ENCODE measurements around the gene RIPK4. TPM values are rescaled to one million over a fixed set of nuclear protein-coding genes. Genes with fewer than 3 reads are reported as not detected.
A peak's percentile ranks its signal among the peaks of the same experiment; 100 is the strongest.

The RIPK4 gene
- total RNA-seq, 1 experiment from 2014 or later: 24.1 TPM

DNA sequence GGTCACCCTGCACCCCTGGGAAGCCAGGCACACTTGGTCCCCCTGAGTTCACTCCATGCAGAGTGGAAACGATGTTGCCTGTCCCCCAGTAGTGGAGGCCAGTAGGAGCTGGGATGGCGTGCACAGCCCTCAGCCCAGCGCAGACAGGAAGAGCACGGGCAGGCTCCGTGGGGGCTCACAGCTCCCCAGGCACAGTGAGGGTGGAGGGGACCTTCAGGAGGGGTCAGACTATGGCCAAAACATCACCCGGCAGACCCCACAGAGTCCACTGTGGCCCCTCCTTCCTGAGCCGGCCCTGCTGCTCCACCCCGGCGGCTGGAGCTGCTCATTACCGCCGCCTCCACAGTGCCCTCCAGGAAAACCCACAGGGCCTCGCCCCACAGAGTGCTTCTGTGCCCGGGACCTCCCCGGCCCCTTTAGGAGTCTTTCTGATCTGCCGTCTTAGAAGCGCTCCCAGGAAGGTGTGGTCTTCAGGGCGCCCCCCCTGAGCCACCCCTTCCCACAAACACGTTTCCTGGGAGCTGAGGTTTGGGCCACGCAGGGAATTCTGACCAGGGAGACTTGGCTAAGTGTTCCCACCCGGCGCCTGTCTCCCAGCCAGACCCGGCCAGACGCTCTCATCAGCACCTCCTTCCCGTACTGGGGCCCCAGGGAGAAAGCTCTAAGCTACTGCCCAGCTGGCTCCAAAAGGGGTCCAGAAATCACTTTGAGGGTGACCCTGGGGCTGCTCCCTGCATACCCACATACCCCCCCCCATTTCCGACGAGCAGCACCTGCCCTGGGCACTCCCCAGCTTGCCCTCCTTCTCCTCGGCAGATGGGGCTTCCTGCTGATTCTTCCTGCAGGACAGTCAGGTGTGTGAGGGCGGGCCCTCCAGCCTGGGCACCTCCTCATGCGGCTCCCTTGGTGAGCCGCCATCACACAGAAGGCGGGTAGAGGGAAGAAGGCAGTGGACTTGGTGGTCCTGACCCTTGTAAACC is 38.8 kb downstream of the RIPK4 start:
- H3K36me3 Mint-ChIP-seq (ENCODE audit: insufficient read depth, unreplicated experiment): no peaks in the 10 kb centered on the region
- H3K27me3 Mint-ChIP-seq (ENCODE audit: insufficient read depth, unreplicated experiment): no peaks in the 10 kb centered on the region
- H3K4me1 ChIP-seq: peaks cover 39% of the 10 kb centered on the region
- no TSS peak for BruUV-seq (replicated peaks)
- no peak overlapping the region for H3K4me3 ChIP-seq (ENCODE audit: low read depth, low read length)
- no peaks in the 10 kb centered on the region for H3K27me3 ChIP-seq (replicated peaks; ENCODE audit: control insufficient read depth, insufficient read depth, low read length)
- POLR2A ChIA-PET: no interaction called here
- H3K4me1 Mint-ChIP-seq (ENCODE audit: low read depth, unreplicated experiment): peaks cover 25% of the 10 kb centered on the region
- CTCF ChIA-PET: interaction anchor here (0.7 to 2.0 kb wide), 5 partner anchors 12 to 116 kb away, joined by 3 to 7 read pairs (median 3); no protein-coding TSS in a partner anchor
- TF ChIP-seq, protein P1, sequence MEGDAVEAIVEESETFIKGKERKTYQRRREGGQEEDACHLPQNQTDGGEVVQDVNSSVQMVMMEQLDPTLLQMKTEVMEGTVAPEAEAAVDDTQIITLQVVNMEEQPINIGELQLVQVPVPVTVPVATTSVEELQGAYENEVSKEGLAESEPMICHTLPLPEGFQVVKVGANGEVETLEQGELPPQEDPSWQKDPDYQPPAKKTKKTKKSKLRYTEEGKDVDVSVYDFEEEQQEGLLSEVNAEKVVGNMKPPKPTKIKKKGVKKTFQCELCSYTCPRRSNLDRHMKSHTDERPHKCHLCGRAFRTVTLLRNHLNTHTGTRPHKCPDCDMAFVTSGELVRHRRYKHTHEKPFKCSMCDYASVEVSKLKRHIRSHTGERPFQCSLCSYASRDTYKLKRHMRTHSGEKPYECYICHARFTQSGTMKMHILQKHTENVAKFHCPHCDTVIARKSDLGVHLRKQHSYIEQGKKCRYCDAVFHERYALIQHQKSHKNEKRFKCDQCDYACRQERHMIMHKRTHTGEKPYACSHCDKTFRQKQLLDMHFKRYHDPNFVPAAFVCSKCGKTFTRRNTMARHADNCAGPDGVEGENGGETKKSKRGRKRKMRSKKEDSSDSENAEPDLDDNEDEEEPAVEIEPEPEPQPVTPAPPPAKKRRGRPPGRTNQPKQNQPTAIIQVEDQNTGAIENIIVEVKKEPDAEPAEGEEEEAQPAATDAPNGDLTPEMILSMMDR (IDR thresholded peaks at IDR 0.05; ENCODE audit: insufficient read depth in 1 of 2, low read depth in 1 of 2, low read length in 1 of 2, severe bottlenecking in 1 of 2, unreplicated experiment in 1 of 2): no peak
- peaks cover 4% of the 10 kb centered on the region; the same call in 1 of the 2 replicates for H3K9me3 ChIP-seq
- peak overlapping the region; percentile 3 for H3K27ac Mint-ChIP-seq (ENCODE audit: unreplicated experiment)
- H3K36me3 ChIP-seq (ENCODE audit: control insufficient read depth, insufficient read depth, low read length): no peaks in the 10 kb centered on the region
- H3K9me3 Mint-ChIP-seq (ENCODE audit: unreplicated experiment): peaks cover 22% of the 10 kb centered on the region
- DNase-seq: no peak
- no peak overlapping the region for H3K4me3 Mint-ChIP-seq (ENCODE audit: unreplicated experiment)
- intact Hi-C loops (cut with micrococcal nuclease; ENCODE audit: unreplicated experiment): loop anchor here (1.0 kb wide), 1 partner anchor 50 kb away; no protein-coding TSS in a partner anchor

DNA sequence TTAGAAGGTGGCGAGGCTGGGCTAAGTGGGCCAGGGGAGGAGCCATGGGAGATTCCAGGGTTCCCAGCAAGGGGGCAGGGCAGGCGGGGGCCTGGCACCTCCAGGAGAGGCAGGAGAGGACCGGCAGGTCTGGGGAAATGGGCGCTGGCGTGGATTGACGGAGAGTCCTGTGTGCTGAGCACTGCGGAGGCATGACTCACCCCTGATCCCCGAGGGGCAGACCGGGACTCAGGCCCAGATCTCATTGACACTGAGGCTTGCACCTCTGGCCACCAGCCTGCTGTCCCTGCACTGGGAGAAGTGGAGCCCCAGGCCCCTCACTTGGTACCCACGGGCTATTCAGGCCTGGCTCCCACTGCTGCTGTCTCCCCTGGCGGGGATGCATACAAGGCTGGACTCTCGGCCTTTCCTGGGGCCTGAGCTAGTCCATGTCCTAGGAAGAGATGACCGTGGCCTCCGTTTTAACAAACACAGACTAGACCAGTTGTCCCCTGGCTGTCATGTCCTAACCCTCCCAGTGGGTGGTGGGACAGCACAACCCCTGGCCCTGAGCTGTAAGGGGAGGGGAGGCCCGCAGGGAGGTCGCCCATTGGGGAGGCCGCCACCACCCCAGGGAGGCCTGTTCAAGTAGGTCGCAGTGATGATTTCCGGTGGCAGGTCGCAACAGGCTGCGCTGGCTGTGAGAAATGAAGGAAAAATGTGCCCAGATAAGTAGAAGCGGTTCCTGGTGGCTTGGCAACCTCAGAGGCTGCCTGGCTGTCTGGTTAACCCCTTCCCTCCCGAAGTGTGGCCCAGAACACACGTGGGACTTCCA is 39.7 kb downstream of the RIPK4 start:
- Mint-ChIP-seq H3K27ac (ENCODE audit: unreplicated experiment) (peak overlapping the region; percentile 3), H3K4me3 (ENCODE audit: unreplicated experiment) (no peak overlapping the region), H3K27me3 (ENCODE audit: insufficient read depth, unreplicated experiment) (no peaks in the 10 kb centered on the region), H3K9me3 (ENCODE audit: unreplicated experiment) (peaks cover 13% of the 10 kb centered on the region), H3K36me3 (ENCODE audit: insufficient read depth, unreplicated experiment) (no peaks in the 10 kb centered on the region), H3K4me1 (ENCODE audit: low read depth, unreplicated experiment) (peaks cover 25% of the 10 kb centered on the region)
- Histone ChIP-seq H3K27me3 (replicated peaks; ENCODE audit: control insufficient read depth, insufficient read depth, low read length) (no peaks in the 10 kb centered on the region), H3K9me3 (no peaks in the 10 kb centered on the region; the same call in 1 of the 2 replicates), H3K4me1 (peaks cover 39% of the 10 kb centered on the region), H3K36me3 (ENCODE audit: control insufficient read depth, insufficient read depth, low read length) (no peaks in the 10 kb centered on the region), H3K4me3 (ENCODE audit: low read depth, low read length) (no peak overlapping the region)
- intact Hi-C loops (cut with micrococcal nuclease; ENCODE audit: unreplicated experiment): loop anchor here (1.0 kb wide), 1 partner anchor 51 kb away; no protein-coding TSS in a partner anchor
- peak; percentile 49 to 66 for DNase-seq
- ChIA-PET CTCF (interaction anchor here (0.7 to 2.0 kb wide), 4 partner anchors 11 to 115 kb away, joined by 3 to 7 read pairs (median 3); no protein-coding TSS in a partner anchor), POLR2A (no interaction called here)
- TF ChIP-seq, protein P1 (IDR thresholded peaks at IDR 0.05; ENCODE audit: insufficient read depth in 1 of 2, low read depth in 1 of 2, low read length in 1 of 2, severe bottlenecking in 1 of 2, unreplicated experiment in 1 of 2): peak in 1 of 2 experiments; percentile 25
- BruUV-seq (replicated peaks): no TSS peak

DNA sequence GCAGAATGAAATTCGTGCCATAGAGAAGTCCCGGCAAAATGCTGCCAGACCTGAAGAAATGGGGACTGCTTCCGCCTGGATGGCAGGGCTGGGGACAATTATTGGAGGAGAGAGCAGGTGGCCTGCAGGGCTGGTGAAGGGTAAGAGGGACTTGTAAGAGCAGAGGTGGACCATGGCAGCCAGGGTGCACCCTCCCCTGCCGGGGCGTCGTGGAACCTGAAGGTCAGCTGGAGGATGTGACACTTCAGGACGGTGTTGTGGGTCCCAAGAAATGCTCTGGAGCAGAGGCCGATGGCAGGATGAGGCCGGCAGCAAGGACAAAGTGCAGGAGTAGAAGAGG is 40.3 kb downstream of the RIPK4 start:
- intact Hi-C loops (cut with micrococcal nuclease; ENCODE audit: unreplicated experiment): no loop called here
- POLR2A ChIA-PET: no interaction called here
- H3K27ac Mint-ChIP-seq (ENCODE audit: unreplicated experiment): peak overlapping the region; percentile 3
- Histone ChIP-seq H3K36me3 (ENCODE audit: control insufficient read depth, insufficient read depth, low read length) (no peaks in the 10 kb centered on the region), H3K4me1 (peaks cover 39% of the 10 kb centered on the region), H3K27me3 (replicated peaks; ENCODE audit: control insufficient read depth, insufficient read depth, low read length) (no peaks in the 10 kb centered on the region), H3K4me3 (ENCODE audit: low read depth, low read length) (no peak overlapping the region), H3K9me3 (no peaks in the 10 kb centered on the region)
- no peak overlapping the region for H3K4me3 Mint-ChIP-seq (ENCODE audit: unreplicated experiment)
- CTCF ChIA-PET: interaction anchor here (1.0 to 2.0 kb wide), 2 partner anchors 11 to 42 kb away, joined by 3 to 7 read pairs; no protein-coding TSS in a partner anchor
- BruUV-seq (replicated peaks): no TSS peak
- H3K4me1 Mint-ChIP-seq (ENCODE audit: low read depth, unreplicated experiment): peaks cover 27% of the 10 kb centered on the region
- TF ChIP-seq, protein P1 (IDR thresholded peaks at IDR 0.05; ENCODE audit: insufficient read depth in 1 of 2, low read depth in 1 of 2, low read length in 1 of 2, severe bottlenecking in 1 of 2, unreplicated experiment in 1 of 2): no peak
- H3K36me3 Mint-ChIP-seq (ENCODE audit: insufficient read depth, unreplicated experiment): no peaks in the 10 kb centered on the region
- H3K27me3 Mint-ChIP-seq (ENCODE audit: insufficient read depth, unreplicated experiment): no peaks in the 10 kb centered on the region
- DNase-seq: no peak
- H3K9me3 Mint-ChIP-seq (ENCODE audit: unreplicated experiment): peaks cover 7% of the 10 kb centered on the region
